Measurements from ENCODE around the gene TXNRD2.

The TXNRD2 gene

DNA sequence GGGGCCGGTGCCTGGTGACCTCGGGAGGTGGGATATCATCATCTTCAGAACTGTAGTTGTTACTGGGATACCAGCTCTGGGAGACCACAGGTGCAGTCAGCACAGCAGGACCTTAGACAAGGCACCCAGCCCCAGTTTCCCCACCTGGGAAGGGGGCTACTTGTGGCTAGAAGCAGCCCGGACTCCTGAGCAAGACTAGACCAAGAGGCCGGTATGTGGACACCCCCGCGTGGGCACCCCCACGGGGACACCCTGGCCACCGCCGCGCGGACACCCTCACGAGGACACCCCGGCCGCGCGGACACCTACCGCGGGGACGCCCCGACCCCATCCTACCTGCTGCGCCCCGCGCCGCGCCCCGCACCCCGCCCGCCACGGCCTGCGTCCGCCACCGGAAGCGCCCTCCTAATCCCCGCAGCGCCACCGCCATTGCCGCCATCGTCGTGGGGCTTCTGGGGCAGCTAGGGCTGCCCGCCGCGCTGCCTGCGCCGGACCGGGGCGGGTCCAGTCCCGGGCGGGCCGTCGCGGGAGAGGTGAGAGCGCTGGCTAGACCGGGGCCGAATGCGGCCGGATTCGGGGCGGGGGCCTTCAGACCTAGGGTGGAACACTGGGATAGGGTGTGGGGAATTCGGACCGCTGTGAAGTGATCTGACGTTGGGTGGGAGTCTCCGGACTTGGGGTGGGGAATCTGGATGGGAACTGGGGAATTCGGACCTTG, at the start of gene TXNRD2, which contains the start of gene COMT:
Gene TXNRD2 (minus strand): TSS at position 454 of the 718 bp plus-strand sequence. CDS start 15 bp downstream, at position 439.
Gene COMT (plus strand): TSS at position 408 of the 718 bp plus-strand sequence. CDS start 20,755 bp downstream, outside the sequence.
- peak; percentile 48 for DNase-seq (ENCODE audit: low read depth)

DNA sequence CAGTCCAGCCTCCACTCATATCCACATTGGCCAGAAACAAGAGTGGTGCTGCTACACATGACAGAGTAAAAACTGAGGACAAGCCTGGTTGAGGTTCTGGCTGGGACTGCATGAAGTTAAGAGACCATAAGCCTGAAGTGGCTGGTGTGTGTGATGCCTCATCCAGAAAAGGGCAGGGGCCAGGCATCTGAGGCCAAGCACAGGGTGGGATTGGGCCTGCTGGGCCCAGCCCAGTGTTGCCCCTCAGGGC, 49.7 kb upstream of the TXNRD2 start:
- no peak for DNase-seq (ENCODE audit: low read depth)

DNA sequence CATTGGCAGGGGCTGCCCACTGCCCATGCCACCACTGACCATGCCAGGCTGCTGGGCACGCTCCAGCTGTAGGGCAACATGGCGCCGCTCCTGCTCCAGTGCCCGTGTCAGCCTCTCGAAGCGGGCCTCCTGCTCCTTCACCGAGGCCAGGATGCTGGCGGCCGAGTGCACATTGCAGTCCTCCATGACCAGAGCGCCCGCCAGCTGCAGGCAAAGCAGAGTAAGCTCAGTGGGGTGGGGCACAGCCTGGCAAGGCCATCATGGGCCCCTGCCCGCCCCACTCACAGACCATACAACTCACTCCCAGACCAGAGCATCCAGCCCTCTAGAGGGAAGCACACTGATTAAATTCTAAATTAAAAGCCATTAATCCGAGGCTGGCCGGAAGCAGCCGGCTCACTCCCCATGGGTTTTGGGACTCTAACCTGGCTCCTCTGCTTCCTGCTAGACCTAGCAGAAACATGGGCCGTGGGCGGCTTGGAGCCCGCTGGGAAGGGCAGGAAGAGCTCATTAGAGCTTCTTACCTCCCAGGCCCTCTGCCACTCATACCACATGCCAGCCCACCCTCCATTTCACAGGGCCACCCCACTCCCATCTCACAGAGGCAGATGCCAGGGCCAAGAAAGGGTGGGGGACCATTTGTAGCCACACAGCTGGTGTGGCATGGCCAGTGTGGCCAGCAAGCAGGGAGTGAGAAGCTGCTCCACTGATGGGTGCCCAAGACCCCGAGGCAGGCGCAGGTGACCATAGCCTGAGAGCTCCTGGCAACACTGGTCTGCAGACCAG, 49.2 kb upstream of the TXNRD2 start:
- DNase-seq (ENCODE audit: low read depth): no peak

DNA sequence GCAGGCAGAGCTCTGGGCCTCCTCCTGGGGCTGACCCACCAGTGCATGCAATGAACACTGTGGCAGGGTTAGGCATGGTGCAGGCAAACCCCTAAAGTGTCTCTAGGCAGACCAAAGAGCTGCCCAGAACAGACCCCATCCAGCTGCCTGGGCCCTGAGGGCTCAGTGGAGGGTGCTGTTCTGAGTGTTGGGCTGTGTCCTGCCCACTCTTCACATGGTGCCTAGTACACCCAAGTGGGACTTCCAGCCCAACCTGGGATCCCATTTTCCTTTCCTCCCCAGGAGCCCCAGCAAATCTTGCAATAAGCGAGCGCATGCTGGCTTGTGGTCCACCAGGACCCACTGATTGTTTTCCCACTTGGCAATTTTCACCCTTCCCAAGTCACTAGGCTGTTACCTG, 48.6 kb upstream of the TXNRD2 start:
- DNase-seq (ENCODE audit: low read depth): no peak

DNA sequence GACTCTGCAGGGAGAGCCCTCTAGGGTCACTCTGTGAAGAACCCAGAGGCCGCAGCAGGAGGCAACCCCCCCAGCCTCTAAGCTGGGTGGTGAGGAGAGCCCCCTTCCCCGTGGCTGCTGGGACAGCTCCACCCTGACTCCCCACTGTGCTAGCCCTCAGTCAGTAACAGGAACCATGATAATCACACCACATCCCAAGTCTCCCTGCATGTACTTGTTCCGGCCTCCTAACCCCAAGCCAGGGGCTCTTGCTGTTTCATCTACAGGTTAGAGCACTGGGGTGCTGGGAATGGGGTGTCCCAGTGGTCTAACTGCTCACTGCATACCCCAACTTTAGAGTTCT, 48.1 kb upstream of the TXNRD2 start:
- DNase-seq (ENCODE audit: low read depth): no peak

DNA sequence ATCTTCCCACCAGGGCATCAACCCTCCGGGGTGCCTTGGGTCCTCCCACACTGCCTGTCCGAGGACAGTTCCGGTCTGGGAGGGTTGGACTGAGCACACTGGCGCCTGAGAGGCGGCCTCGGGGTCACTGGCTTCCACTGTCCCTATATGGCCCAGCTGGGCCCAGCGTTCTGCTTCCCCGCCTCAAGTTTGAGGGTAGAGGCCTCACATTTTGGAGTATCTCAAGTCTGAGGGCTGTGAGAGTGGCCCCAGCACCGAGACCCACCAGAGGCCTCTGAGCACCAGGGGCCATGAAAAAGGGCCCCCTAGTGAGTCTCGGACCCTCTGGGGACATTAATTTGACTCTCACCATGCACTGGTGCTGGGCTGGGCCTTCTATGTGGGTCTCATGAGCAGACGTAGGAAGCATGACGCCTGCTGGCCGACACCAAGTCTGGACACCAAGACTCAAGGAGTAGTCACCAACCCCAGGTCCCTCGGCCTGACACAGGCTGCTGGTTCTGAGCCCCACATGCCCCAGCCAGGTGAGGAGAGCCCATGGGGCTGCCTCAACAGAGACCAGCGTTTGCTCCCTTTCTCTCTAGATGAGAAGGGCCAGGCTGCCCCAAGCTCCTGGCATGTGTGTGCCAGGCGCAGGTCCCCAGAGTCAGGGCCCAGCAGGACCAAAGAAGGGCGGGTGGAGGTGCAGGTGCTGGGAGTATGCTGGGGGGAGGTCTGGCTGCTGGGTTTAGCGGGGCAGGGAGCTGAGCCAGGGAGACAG, 47.5 kb upstream of the TXNRD2 start:
- no peak for DNase-seq (ENCODE audit: low read depth)

DNA sequence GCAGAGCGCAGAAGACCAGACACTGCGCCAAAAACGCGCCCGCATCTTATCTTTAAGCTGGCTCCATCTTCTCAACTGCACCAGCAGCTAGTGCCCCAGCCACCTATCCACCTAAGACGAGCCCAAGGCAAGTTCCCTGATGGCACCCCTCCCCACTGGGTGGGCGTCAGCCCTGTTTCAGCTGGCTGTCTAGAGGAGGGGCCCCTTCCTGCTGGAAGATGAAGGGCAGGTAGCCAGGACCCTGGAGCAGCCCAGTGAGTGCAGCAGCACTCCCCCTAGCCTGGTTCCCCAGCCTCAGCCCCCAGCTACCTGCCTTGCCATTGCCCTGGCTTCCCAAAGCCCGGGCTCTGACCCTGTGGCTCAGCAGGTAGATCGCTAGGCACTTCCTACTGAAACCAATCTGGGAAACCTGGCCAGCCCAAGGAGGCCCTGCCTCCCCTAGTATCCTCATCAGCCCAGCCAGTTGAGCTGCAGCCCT, 46.8 kb upstream of the TXNRD2 start:
- no peak for DNase-seq (ENCODE audit: low read depth)

DNA sequence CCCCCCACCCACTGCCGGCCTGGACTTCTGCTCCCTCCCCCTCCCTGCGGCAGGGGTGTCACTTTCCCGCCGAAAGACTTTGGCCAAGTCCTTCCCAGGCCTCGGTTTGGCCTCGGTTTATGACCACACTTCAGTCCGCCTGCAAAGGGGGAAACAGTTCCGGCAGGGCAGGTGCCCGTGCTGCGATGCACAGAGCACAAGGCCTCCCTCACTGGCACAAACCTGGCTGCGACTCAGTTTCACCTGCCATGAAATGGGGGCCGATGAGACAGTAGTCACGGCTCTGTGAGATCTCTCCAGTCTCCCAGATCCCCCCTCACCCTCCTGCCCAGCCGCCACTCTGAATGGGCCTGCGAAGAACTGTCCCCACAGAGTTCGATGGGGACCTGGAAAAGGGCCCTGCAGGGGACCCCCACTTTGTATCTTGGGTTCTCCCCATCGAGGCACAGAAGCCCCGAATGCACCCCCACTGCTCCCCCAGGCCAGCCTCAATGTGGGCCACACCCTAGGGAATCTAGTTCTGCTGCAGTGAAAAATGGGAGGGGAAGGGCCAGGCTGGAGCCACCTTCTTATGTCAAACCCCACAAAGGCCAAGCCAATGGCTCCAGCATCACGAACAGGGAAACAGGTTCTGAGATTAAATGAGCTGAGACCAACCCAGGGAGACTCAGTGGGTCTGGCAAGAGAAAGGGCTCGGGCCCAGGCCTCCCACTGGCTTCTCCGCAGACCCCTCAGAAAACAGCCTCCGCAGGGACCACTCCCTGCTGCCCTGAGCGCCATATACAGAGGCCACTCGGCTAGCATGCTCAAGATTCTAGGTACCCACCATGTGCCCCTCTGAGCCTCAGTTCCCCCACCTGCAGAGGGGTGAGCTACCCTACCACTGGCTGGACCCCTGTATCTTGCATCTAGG, 46.0 kb upstream of the TXNRD2 start:
- no peak for DNase-seq (ENCODE audit: low read depth)

DNA sequence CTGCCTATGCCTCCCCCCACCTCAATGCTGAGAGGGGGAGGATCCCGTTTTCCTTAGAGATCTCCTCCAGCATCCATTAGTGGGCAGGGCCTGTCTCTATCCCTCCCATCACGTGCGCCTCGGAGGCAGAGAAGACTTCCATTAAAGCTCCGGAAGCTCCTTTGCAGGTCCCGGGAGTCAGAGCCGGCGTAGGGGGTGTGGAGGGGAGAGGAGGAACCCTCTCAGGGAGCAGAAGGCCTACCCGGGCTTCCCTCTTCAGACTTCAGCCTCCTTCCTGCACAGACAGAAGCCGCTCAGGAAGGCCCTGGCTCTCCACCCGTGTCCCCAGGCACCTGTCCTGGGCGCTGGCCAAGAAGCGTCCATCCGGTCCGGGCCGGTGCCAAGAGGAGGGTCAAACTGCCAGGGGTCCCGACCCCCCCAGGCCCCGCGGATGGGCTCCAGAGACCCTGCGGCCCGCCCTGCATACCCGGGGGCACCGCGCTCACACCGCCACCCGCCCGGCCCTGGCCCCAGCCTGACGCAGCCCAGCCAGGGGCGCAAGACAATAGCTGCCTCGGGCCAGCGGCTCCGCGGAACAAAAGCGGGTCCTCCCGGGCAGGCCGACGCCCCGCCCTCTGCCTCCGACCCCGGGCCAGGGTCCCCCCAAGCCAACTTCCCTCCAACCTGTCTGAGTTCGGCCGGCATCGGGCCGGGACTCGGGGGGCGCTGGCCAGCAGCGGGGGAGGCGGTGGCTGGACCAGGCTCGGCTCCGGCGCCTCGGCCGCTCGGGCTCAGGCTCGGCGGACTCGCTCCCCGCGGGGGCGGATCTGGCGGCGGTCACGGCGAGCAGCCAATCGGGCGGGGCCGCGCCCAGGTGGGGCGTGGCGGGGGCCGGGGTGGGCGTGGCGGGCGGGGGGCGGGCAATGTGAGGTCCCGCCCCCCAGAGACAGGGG, 45.1 kb upstream of the TXNRD2 start:
- DNase-seq (ENCODE audit: low read depth): peak; percentile 9

DNA sequence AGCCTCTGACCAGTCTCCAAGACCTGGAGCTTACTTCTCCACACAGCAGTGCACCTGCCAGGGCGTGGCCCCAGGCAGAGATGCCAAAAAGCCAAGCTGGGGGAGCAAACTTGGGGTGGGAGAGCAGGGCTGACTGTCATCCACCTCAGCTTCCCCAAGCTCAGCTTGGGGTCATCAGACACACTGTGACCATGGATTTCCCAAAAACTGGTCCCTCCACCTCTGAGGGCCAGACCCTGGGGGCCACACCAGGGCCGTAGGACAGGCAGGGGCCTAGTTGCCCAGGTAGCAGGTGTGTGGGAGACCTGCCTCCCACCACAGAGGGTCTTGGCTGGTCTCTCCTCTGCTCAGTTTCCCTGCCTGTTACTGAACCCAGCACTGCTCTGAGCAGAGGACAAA, 44.4 kb upstream of the TXNRD2 start:
- no peak for DNase-seq (ENCODE audit: low read depth)

DNA sequence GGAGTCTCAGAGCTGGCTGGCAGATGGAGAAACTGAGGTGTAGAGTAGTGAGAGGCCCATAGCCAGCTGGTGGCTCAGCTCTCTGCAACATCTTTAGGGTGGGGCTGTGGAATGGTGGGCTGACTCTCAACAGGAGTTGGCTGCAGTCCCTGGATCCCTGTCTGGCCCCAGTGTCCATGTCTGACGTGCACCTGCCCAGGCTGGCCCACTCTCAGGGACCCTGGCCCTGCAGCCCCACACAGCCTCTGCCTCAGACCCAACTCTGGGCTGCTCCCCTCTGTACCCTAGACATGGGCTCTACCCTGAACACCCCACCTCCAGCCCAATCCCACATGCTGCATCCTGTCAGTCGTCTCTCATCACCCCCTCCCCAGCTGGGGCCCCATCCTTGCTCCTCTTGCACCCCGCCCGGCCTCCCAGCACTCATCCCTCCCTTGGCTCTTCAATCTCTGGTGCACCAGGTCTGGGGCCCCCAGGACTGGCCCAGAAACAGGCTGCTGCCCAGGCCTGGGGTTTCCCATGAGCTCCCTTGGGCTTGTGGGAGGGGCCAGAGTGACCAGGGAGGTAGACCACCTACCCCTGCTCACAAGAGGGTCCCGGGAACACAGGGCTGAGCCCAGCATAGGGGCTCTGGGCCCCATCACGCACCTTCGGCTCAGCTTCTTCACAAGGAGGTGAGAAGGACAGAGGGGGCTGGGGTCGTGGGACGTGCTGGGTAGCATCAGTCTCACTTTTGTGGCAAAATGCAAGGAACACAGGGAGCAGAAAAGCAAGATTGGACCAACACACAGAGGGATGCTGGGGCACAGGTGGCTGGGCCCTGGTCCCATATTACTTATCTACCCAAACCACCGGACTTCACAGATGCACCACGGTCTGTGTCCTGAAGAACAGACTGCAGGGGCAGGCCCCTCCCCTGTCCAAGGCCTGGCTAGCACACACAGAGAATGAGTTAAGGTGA, 43.5 kb upstream of the TXNRD2 start:
- no peak for DNase-seq (ENCODE audit: low read depth)

DNA sequence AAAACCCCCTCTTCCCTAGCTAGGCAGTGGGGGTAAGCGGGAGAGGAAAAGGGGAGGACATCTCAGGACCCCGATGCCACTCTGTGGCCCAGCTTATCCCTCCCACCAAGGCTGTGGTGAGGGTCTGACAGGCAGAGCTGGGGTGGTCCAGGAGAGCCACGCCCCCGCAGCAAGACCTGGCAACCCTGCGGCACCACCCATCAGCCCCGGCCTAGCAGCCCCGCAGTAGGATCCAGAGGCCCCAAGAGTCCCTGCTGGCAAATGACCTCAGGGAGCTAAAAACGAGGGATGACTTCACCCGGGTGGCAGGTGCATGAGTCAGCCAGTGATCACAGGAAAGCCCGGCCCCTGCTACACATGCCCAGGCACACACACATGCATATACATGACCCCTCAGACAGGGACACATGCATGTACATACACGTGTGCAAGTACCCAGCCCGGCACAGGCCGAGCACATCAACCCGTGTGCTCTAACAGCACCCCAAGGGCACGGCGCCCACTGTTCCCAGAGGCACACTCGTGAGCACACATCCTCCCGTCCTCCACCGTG, 42.7 kb upstream of the TXNRD2 start:
- no peak for DNase-seq (ENCODE audit: low read depth)

DNA sequence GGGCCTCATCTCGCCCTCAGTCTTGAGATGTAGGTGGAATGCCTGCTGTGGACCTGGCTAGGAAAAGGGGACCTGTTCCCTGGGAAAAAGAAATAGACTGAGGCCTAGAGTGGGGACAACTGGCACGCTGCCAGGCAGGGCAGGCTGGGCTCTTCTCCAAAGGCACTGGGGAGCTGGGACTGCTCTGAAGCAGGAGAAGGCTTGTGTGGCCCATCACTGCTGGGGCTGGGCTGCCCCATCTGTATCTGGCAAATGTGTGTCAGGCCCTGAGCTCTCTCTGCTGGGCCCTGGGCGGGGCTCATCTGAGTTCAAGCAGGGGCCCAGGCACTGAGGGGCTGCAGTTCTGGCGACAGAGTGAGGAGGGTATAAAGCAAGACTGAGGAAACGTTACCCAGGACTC, 42.1 kb upstream of the TXNRD2 start:
- no peak for DNase-seq (ENCODE audit: low read depth)

DNA sequence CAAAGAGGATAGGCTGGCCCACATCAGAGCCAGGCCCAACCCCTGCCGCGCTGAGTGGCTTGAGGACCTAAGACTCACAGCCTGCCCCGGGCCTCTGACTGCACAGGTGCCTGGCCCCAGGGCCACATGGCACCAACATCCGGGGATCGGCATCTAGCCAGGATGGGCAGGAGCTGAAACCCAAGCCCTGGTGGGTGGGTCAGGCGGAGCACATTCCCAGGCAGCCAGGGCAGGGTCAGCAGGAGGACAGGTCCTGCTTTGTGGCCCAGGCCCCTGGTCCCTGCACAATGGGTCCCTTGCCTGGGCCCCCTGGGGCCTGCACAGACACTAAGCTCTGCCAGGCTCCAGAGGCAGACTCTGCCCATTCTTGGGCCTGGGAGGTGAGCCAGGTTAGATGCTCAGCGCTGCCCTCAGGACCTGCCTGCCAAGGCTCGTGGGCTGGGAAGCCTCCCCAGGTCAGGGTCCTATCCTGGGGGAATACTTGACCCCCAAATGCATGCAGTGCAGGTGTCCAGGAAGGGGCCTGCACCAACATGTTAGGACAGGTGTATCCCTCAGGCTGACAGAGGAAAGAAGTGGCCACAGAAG, 41.5 kb upstream of the TXNRD2 start:
- no peak for DNase-seq (ENCODE audit: low read depth)

DNA sequence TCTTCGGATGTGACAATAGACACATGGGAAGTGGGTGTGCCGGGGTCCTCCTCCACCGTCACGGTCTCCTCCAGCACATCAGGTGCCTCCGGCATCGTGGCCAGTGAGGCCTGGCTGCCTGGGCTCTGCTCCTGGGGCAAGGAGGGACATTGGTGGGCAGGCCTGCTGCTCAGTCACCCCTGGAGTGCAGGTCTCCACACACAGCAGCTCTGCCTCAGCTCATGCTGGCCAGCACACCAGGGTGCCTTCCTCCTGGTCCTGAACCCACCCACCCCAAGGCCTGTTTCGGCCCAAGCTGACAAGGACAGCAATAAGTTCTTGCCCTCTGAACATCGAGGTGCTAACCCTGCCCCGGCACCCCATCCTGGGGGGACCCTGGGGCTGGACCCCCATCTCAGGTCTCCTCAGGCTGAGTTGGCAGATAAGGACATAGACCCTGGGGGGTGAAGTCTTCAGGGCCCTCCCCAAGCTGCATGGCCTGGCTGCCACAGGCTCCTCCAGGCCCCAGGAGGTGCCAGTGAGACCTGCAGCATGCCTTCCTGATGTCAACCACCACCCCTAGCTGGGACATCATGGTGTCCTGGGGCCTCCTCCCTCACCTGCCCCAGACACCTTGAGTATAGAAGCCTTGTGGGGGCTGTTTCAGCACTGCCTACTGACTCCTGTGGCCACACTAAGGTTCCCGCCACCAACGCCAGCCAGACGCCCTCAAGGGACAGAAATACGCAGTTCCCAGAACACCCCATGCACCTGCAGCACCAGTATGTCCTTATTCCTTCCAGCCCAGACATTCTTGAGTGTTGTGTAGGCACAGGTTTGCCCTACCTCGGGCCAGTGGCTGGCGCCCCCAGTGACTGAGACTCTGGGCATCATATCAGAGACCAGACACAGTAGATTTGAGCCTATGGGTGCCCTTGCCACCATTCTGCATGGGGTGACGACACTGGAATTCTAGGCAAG, 40.6 kb upstream of the TXNRD2 start:
- DNase-seq (ENCODE audit: low read depth): no peak

DNA sequence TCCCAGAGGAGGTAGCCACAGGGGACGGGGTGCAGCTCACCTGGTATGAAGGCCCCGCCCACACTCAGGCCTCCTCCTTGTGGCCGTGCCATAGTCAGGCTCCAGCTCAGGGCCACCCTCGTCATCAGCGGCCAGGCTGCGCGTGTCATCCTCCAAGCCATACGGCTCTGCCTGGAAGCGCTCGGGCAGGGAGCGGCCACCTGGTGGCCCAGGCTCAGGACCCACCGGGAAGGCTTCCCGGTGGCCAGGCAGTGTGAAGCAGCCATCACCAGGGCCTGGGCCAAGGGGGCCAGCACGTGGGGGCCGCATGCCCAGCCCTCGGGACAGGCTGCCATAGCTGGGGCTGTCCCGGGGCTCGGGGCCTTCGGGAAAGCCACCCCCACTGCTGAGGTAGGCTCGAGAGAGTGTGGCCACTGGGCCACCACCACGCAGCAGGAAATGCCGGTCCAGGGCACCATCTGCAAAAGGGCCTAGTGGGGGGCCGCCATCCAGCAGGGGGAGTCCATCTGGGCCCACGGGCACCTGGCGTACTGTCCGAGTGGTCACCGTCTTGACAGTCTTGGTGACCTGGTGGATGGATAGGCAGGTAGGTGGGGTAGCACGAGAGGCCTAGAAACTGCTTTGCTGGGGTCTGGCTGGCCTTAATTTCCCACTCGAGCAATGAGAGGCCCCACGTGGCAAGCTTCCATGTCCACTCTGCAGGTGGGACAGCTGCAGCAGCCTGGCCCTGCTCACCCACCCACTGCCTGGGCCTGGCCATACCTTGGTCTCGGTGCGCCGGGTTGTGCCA, 39.7 kb upstream of the TXNRD2 start:
- no peak for DNase-seq (ENCODE audit: low read depth)

DNA sequence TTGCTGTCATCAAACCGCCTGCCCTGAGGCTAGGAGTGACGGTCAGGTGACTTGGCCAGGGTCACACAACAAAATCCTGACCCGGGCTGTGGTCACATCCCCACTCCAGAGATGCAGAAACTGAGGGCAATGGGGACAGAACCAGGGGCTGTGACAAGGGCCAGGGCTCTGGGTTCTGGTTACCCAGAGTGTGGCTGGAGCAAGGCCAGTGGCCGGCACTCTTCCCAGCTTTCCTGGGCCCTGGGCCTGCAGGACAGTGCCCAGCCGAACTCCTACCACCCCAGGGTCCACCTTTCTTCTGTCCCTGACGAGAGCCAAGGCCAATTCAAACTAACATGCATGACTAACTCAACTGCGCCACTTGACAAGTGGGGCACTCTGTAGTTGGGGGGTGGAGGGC, 39.1 kb upstream of the TXNRD2 start:
- no peak for DNase-seq (ENCODE audit: low read depth)
